GM12801 (cell line): Measurements from ENCODE around the gene CEP72.

Experiments
- CTCF ChIP-seq: IDR thresholded peaks from one replicate; pipeline ENCODE4 v1.5.1; 2011; ENCODE audit warnings: control low read depth; ENCODE audit not compliant: insufficient read length; ENCODE audit errors: extremely low read depth

CEP72 gene

GRCh38 chr5:611731-612486 lies at the start of gene CEP72:
Gene CEP72, plus strand, starts transcription at chr5:612340. Its CDS starts 22 bp downstream, at chr5:612362.
- no peak for TF ChIP-seq CTCF

- no peak for TF ChIP-seq CTCF
These were observed 46.2 kb upstream of the CEP72 start for GRCh38 chr5:565782-566440.

GRCh38 chr5:566636-567309 lies 45.4 kb upstream of the CEP72 start:
- no peak for TF ChIP-seq CTCF

- no peak for TF ChIP-seq CTCF
These were observed 44.5 kb upstream of the CEP72 start for GRCh38 chr5:567664-568060.

GRCh38 chr5:568061-568781 lies 43.9 kb upstream of the CEP72 start:
- no peak for TF ChIP-seq CTCF

GRCh38 chr5:568809-569208 lies 43.3 kb upstream of the CEP72 start:
- TF ChIP-seq CTCF = no peak

- TF ChIP-seq CTCF = no peak
These were observed 42.7 kb upstream of the CEP72 start for GRCh38 chr5:569358-569867.
